ENCODE measurements around the gene XDH.

GRCh38 chr2:31413025-31413424 is 1.5 kb downstream of the XDH start:
- TF ChIP-seq CTCF (IDR thresholded peaks at IDR 0.05), result no peak
- no peak for TF ChIP-seq POLR2A (IDR thresholded peaks at IDR 0.05)
